ENCODE data around the gene NUAK2.

- TF ChIP-seq CTCF (IDR thresholded peaks at IDR 0.05; ENCODE audit: low read length) (no peak), EZH2 (IDR thresholded peaks at IDR 0.05; ENCODE audit: borderline replicate concordance, low read length) (no peak)
Measured at GRCh38 chr1:205285381-205286101, 36.0 kb downstream of the NUAK2 start.

Data from OCI-LY1 (cell line).